Activated B cell treated with CpG ODN at 0.5 μM for 24 hours (primary cell): ENCODE data around the gene MARCO. TPM values are rescaled to one million over a fixed set of nuclear protein-coding genes. Genes with fewer than 3 reads are reported as not detected.

Experiments used
- ATAC-seq: fragments of 200-7000 bp; cut with Tn5 transposase; one replicate; pipeline ENCODE4 v1.10.0; 2021; ENCODE audit warnings: low read depth, mild to moderate bottlenecking, moderate library complexity
- CTCF ChIA-PET: fragments of 350-600 bp; sonication (Branson Sonifier 250); formaldehyde crosslinking; loops from one replicate; lab custom pipeline; 2021; ENCODE audit warnings: antibody characterized with exemption; lab: Charles Lee
- POLR2A ChIA-PET: fragments of 350-600 bp; sonication (Branson Sonifier 250); formaldehyde crosslinking; loops from one replicate; lab custom pipeline; 2021; ENCODE audit warnings: antibody characterized with exemption; lab: Charles Lee
- DNase-seq: peaks from one replicate; pipeline ENCODE4 v3.0.0; 2022
- H3K27ac Mint-ChIP-seq: one replicate; pipeline ENCODE4 v1.8.0; 2020; ENCODE audit warnings: mixed read lengths
- H3K27me3 Mint-ChIP-seq: one replicate; pipeline ENCODE4 v1.8.0; 2021; ENCODE audit warnings: mixed read lengths
- H3K36me3 Mint-ChIP-seq: one replicate; pipeline ENCODE4 v1.8.0; 2021; ENCODE audit warnings: low read depth, mixed read lengths
- H3K4me1 Mint-ChIP-seq: one replicate; pipeline ENCODE4 v1.8.0; 2021; ENCODE audit warnings: mixed read lengths
- H3K4me3 Mint-ChIP-seq: one replicate; pipeline ENCODE4 v1.8.0; 2020; ENCODE audit warnings: mild to moderate bottlenecking, mixed read lengths
- H3K9me3 Mint-ChIP-seq: one replicate; pipeline ENCODE4 v1.8.0; 2020; ENCODE audit warnings: mixed read lengths
- intact Hi-C: fragments of 100-400 bp; cut with micrococcal nuclease; formaldehyde crosslinking; loops from one replicate; pipeline ENCODE4 v1.15.1; 2024
- total RNA-seq: library from RNA; stranded (reverse); gene quantifications from 2 replicates; pipeline ENCODE4 v1.2.3, GENCODE V29; 2022
- TF ChIP-seq, protein P1 (sequence below): fragments of 200-600 bp; IDR thresholded peaks from one replicate; pipeline ENCODE4 v1.8.0; 2022; ENCODE audit warnings: antibody characterized with exemption, mild to moderate bottlenecking

Gene MARCO
- total RNA-seq, 1 donor from 2014 or later, result not detected

DNA sequence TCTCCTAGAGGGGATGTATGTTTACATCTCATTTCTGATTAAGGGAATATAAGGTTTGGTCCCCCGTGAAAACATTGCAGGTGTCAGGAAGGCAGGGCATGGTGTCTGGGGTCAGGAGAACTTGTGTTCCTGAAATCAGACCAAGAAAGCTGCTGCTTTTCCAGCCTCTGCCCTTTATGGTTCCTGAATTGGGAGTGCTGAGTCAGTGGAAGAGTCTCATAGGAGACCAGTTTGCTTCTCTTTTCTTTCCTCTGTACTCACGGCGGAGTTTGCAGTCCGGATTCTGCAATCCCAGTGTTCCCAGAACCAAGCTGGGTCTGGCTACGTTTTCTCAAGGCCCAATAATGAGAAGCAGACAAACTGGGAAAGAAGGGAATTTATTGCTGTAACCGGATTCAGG is 5.1 kb upstream of the MARCO start:
- intact Hi-C loops, result no loop called here
- no peak overlapping the region for H3K4me3 Mint-ChIP-seq
- H3K4me1 Mint-ChIP-seq, result peaks cover 2% of the 10 kb centered on the region
- ATAC-seq (no peak), DNase-seq (no peak)
- no peak overlapping the region for H3K27ac Mint-ChIP-seq
- H3K27me3 Mint-ChIP-seq, result peaks cover 6% of the 10 kb centered on the region
- H3K36me3 Mint-ChIP-seq, result no peaks in the 10 kb centered on the region
- H3K9me3 Mint-ChIP-seq, result peaks cover 9% of the 10 kb centered on the region
- ChIA-PET CTCF (no interaction called here), POLR2A (no interaction called here)
- TF ChIP-seq, protein P1, sequence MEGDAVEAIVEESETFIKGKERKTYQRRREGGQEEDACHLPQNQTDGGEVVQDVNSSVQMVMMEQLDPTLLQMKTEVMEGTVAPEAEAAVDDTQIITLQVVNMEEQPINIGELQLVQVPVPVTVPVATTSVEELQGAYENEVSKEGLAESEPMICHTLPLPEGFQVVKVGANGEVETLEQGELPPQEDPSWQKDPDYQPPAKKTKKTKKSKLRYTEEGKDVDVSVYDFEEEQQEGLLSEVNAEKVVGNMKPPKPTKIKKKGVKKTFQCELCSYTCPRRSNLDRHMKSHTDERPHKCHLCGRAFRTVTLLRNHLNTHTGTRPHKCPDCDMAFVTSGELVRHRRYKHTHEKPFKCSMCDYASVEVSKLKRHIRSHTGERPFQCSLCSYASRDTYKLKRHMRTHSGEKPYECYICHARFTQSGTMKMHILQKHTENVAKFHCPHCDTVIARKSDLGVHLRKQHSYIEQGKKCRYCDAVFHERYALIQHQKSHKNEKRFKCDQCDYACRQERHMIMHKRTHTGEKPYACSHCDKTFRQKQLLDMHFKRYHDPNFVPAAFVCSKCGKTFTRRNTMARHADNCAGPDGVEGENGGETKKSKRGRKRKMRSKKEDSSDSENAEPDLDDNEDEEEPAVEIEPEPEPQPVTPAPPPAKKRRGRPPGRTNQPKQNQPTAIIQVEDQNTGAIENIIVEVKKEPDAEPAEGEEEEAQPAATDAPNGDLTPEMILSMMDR, result no peak

DNA sequence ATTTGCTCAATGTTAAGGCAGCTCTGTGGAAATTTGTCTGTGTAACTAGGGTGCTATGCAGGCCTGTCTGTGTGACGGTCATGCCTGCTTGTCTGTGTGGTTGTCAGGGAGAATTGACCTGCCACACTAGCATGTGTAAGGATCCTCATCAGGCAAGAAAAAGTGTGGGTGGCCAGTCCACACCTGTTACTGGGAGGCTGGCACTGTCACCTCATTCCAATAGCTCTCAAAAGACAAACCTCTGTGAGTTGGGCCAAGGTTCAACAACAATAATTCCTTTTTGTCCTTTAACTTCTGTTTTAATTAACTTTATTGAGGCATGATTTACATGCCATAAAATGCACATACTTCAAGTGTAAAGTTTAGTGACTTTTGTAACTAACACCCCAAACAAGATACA is 4.2 kb upstream of the MARCO start:
- Mint-ChIP-seq H3K36me3 (no peaks in the 10 kb centered on the region), H3K4me1 (peaks cover 2% of the 10 kb centered on the region), H3K4me3 (no peak overlapping the region), H3K27me3 (peaks cover 6% of the 10 kb centered on the region), H3K27ac (no peak overlapping the region), H3K9me3 (peaks cover 6% of the 10 kb centered on the region)
- intact Hi-C loops, result no loop called here
- ATAC-seq (no peak), DNase-seq (no peak)
- CTCF ChIA-PET, result no interaction called here
- TF ChIP-seq, protein P1, result no peak
- POLR2A ChIA-PET, result no interaction called here

DNA sequence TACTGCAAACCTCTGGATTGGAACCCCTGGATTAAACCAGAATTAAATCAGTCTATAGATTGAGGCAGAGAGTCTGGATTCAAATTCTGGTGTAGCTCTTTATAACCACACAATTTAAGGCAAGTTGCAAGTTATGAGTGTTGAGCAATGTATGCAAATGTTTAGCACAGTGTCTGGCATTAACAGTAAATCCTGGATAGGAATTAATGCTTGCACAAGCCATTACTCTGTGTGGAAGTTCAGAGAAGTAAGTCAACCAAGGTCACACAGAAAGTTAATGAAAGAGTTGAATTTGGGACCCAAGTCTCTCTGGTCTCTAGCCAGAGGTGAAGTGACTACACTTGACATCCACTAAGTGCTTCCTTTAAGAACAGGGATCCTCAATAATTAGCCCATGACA is 2.0 kb upstream of the MARCO start:
- TF ChIP-seq, protein P1, result no peak
- H3K36me3 Mint-ChIP-seq, result no peaks in the 10 kb centered on the region
- ATAC-seq, result no peak
- H3K4me3 Mint-ChIP-seq, result no peak overlapping the region
- DNase-seq, result no peak
- intact Hi-C loops, result no loop called here
- POLR2A ChIA-PET, result no interaction called here
- peaks cover 9% of the 10 kb centered on the region for H3K27me3 Mint-ChIP-seq
- no peaks in the 10 kb centered on the region for H3K9me3 Mint-ChIP-seq
- H3K27ac Mint-ChIP-seq, result no peak overlapping the region
- H3K4me1 Mint-ChIP-seq, result peaks cover 2% of the 10 kb centered on the region
- CTCF ChIA-PET, result no interaction called here

DNA sequence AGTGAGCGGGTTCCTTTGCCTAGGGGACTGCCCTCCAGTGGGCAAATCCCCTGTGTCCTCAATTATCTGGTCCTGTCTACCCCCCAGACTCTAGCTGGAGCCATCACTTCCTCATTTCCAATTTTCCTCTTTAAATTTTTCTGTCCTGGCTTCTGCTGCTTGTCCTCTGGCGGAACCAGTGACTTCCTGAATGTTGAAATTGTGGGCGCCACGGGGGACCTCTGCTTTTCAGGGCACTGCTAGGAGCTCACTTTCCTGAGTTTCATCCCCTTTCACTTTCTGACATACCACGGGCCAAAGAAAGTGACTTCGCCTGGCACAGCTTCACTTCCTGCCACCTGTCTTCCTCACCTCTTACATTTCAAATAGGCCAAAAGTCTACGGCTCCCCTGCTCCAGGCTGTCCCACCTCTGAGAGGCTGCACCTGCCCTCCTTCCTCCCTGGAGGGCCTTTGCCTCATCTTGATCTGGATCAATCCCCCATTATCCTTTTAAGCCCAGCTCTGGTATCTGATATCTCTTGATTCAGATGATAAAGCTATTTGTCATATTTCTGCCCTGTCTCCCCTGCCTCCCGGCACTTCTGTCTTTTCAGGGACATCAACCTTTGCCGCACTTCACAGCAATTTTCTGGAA is 1.4 kb upstream of the MARCO start:
- TF ChIP-seq, protein P1, result no peak
- Mint-ChIP-seq H3K9me3 (no peaks in the 10 kb centered on the region), H3K27ac (no peak overlapping the region), H3K4me3 (no peak overlapping the region), H3K4me1 (peaks cover 2% of the 10 kb centered on the region), H3K36me3 (no peaks in the 10 kb centered on the region), H3K27me3 (peaks cover 9% of the 10 kb centered on the region)
- POLR2A ChIA-PET, result no interaction called here
- CTCF ChIA-PET, result no interaction called here
- DNase-seq (no peak), ATAC-seq (no peak)
- intact Hi-C loops, result no loop called here

DNA sequence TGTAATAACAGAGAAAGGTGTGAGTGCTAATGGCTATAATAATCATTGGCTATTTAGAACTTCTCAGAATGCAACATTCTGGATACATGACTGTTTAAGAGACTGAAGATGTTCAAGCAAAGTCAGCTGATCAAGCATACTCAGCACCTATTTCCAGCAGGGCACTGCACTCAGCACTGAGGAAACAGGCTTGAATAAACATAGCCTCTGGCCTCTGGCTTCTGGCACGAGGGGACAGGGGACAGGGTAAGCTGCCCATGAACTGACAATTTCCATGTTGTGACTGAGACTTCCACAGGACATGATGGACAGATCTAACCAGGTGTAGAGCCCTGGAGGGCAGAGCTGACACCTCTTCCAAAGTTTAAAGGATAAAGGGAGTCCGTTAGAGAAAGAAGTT is 1.3 kb downstream of the MARCO start:
- TF ChIP-seq, protein P1, result no peak
- H3K4me3 Mint-ChIP-seq, result no peak overlapping the region
- ATAC-seq (no peak), DNase-seq (no peak)
- H3K9me3 Mint-ChIP-seq, result no peaks in the 10 kb centered on the region
- no peaks in the 10 kb centered on the region for H3K36me3 Mint-ChIP-seq
- intact Hi-C loops, result no loop called here
- peaks cover 13% of the 10 kb centered on the region for H3K27me3 Mint-ChIP-seq
- ChIA-PET CTCF (no interaction called here), POLR2A (no interaction called here)
- H3K27ac Mint-ChIP-seq, result no peak overlapping the region
- H3K4me1 Mint-ChIP-seq, result peaks cover 2% of the 10 kb centered on the region
